ENCODE measurements around the gene OAF.

GRCh38 chr11:120188371-120188770 is 22.5 kb upstream of the OAF start:
- TF ChIP-seq POLR2AphosphoS5 (IDR thresholded peaks at IDR 0.05) = no peak
- no peak for TF ChIP-seq POLR2A (IDR thresholded peaks at IDR 0.05)

Data from spleen (tissue), 3 donors.